ENCODE measurements around the gene SPOCK2.

The SPOCK2 gene

DNA sequence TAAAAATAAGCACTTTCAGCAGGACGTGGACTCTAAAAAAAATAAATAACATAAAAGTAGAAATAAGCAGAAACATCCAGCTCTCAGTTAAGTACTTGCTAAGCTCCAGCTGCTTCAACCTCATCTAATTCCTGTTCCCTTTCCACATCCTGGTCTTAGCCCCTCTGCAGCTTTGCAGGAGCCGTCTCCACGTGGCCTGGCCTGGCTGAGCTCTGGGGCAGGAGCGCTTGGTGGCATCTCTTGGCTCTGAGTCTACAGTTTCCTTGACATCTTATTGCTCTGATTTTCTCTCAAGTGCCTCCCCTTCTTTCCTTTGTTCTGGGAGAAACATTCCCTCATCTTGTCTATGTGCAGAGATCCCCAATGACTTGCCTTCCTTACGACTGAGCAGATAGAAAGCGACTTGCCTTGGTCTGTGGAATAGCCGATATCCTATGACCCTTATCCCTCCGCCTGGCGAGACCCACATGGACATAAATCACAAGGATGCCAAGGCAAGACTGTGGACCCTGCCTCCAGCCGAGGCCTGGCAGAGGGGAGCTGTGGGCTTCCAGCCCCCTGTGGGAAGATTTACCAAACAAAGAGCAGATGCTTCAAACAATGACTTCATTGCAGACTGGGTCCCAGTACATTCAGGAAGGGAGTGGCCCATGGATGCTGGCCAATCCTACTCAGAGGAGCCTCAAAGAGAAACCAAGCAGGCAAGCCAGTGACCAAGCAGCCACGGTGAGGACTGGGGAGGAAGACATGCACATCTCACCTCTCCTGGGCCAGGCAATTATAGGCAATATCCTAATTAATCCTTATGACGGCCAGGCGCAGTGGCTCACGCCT, 61.9 kb downstream of the SPOCK2 start:
- no peak for DNase-seq

DNA sequence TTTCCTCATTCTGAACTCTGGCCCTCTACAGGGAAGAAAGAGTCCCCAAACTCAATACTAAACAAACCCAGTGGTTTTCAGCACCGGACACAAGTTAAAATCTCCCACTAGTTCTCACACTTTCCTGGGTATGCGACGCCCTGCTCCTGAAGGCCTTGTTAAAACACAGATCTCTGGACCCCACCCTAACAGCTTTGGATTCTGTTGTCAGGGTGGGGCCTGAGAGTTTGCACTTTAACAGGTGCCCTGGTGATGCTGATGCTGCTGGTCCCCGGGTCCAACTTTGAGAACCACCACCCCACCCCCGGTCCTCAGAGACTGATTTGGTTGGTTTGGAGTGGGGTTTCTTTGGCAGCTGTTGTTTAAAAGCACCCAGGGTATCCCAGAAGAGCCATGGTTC, 62.5 kb downstream of the SPOCK2 start:
- DNase-seq = no peak

DNA sequence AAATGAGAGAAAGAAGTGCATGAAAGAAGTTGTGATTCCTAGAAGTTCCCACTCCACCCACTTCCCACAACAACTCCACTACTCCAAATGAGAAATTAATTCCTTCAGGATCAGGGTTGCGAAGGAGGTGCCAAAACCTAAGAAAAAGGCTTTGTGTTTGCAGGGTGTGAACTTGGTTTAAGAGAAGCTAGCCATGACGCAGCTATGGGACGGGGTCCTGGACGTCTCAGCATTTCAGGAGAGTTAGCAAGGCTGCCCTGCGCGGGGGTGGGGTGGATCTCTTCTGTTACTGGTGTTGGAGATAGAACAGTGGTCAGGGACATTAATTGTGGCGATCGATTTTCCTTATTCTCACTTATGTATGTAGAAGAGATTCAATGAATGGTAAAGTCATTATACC, 63.0 kb downstream of the SPOCK2 start:
- DNase-seq = no peak

DNA sequence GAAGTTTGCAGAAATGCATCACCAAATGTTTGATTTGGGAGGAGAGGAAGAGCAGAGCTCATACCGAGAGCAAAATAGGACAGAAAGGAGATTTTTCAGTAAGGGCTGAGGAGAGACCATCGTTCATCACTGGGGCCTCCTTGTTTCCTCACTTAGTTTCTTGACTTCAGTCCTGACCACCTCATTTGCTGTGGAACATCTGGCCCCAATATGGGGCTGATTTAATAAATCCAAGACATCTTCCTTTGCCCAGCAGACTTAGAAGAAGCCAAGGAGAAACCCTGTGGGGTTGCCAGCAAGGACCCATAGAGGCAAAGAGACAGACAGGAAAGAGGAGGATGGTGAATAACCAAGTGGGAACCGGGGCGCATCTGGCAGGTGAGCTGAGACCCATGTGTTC, 63.8 kb downstream of the SPOCK2 start:
- no peak for DNase-seq

DNA sequence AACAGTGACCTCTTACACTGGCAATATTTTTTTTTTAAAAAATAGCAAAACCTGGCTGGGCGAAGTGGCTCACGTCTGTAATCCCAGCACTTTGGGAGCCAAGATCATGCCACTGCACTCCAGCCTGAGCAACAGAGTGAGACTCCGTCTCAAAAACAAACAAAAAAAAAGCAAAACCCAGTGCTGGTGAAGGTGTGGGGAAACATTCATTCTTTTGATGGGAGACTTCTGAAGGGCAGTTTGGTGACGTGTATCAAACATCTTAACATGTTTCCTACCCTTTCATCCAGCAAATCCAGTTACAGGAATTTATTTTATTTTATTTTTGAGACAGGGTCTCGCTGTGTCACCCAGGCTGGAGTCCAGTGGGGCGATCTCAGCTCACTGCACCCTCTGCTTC, 66.1 kb downstream of the SPOCK2 start:
- DNase-seq = no peak

DNA sequence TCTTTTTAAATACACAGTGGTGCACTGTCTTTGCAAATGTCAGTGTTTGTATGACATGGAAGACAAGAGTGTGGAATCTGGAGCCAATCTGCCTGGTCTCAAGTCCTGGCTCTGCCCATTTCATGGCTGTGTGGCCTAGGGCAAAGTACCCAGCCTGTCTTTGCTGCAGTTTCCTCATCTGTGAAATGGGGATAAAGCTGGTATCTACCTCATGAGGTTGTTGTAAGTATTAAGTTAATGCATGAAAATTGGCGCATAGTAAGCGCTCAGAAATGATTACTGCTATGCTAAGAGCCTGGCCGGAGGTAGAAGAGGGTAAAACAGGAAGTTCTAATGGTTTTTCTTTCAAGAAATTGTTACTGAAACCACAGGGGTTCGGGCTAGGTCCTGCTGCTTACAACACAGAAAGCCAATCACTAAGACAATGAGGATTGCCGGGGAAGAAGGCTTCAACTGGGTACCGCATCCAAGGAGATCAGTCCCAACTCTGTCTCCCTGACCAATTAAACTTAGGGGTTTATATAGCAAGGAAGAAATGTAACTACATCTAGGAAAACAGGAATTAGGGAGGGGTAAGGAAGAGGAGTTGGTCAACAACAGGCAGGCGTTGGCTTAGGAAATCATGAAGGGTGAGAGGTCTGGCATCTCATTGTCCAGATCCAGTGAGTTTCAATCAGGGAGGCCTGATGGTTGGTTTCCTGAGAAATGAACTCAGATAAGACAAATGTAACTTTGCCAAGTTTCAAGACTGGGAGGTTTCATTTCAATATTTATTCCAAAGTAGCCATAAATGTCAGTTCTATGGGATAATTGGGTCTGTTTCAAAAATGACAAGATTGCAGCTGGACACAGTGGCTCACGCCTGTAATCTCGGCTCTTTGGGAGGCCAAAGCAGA, 67.2 kb downstream of the SPOCK2 start:
- DNase-seq = no peak

DNA sequence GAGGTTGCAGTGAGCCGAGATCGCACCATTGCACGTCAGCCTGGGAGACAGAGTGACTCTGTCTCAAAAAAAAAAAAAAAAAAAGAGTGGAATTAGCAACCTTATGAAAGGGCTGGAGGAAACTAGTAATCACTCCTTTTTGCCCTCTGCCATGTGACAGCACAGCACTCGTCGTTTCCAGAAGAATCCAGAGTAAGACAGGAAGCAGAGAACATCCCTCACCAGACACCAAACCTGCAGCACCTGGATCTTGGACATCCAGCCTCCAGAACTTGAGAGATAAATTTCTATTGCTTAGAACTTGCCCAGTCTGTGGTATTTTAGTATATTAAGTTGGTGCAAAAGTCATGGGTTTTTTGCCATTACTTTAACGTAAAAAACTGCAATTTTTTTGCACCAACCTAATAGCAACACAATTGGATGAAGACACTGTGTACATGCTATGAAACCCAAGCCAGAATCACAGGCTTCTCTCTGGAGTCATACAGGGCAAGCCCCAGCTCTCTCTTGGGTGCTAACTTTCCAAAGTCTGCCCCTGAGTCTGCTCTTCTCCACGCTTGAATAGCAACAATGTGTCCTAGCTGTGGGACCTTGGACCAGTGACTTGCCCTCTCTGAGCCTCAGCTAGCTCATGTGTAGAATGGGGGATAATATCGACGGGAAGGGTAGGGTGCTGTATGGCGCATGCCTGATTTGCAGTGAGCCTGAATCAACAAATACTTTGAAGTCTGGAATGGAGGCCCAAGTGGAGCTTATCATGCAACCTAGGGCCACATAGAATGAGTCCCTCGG, 69.1 kb downstream of the SPOCK2 start:
- DNase-seq = no peak

DNA sequence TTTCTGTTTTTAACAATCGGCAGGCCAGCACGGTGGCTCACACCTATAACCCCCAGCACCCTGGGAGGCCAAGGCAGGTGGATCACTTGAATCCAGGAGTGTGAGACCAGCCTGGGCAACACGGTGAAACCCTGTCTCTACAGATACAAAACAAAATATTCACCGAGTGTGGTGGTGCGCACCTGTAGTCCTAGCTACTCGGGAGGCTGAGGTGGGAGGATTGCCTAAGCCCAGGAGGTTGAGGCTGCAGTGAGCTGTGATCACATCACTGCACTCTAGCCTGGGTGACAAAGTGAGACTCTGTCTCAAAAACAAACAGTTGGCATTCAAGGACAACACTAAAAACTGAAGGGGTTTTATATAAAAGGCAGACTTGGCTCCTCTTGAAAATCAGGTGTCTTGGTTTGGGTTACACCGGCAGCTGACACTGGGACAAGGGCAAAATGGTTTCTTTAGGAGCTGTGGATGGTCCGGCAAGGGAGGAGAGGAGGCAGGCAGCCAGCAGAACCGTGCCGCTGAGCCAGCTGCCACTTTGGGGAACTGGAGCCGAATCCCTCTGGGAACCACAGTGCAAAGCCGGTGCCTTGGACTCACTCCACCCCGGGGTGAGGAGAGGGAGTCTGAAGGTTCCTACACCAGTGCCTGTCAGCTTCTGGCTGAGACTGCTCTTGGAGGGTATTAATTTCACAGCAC, 71.6 kb downstream of the SPOCK2 start:
- DNase-seq = no peak

DNA sequence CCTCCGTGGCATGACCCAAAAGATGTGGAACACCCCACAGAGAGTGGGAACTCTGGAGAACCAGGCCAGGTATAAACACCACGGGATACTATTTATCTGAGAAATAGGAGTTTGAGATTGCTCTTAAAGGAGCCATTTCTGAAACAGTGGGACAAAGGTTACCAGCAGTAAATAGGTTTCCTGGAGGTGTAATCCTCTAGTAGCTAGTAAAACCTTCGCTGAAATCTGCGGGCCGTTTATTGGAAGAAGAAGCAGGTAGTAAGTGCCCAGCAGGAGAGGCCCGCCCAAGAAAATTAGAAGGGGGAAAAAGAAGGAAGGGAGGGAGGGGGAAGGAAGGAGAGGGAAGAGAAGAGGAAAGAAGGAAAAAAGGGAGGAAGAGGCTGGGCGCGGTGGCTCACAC, 72.5 kb downstream of the SPOCK2 start:
- DNase-seq = no peak

DNA sequence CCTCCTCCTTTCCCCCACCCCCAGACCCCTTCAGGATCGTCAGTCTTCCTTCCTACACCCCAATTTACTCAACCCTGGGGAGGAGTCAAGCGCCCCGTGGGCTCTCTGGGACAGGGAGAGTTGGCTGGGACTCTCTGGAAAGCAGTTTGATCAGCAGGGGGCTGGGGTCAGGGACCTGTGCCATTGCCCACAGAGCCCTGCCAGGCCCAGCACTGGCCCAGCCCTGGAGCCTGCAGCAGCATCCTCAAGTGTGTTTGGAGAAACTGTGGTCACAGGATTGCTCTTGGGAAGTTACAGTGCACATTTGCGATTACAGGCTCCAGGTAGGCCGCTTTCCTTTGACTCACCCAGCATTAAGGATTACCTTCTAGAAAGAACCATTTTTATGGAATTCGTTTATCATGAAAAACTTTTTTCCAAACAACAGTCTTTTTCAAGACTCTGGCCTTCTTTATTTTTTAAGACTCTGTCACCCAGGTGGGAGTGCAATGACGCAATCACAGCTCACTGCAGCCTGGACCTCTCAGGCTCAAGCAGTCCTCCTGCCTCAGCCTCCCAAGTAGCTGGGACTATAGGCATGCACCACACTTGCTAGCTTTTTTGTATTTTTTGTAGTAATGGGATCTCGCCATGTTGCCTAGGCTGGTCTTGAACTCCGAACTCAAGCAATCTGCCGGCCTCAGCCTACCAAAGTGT, 73.4 kb downstream of the SPOCK2 start:
- DNase-seq = no peak

DNA sequence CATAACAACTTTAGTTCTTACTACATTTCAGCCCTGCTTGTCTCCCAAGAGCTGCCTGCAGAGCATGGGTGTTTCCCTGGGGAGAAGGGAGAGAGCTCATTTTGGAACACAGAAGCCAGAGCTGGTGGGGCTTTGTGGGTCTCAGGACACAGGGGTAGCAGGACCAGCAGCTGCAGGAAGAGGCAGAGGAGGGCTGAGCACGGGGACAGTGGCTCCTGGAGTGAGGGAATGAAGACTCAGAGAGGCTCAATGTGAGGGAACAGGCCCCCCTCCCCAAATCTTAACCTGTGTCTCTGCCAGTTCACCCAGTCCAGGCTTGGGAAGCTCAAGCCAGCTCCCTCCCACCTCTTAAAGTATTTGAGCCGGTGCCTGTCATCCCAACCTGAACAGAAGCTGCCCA, 74.2 kb downstream of the SPOCK2 start:
- DNase-seq = no peak

DNA sequence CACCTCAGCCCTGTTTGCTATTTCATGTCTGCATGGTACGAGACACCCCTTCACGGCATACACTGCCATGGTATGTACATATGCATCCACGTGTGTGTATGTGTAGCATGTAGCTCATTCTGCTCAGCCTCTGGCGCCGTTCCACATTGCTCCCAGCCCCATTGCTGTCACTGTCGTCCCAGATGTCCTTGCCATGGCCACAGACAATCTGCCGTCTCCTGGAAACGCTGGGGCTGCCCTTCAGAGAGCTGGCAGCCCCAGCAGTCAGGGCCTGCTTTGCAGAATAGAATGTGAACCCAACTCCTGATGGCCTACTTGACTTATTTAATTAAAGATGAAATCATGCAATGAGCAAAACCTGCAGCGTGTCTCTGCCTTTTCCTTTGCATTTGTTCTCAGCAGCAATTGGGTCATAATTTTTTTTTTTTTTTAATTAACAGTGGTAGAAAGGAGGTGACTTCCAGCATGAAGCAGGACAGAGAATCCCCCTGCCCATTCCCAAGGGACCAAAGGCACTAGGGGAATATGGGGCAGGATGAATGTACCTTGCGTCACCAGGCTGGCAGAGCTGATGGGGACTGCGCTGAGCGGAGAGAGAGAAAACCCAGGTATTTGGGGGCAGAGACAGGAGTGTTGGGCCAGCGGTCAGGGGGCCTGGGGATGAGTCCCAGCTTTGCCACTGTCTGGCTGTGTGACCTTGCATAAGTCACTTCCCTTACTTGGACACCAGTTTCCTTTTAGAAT, 75.0 kb downstream of the SPOCK2 start:
- DNase-seq = no peak

DNA sequence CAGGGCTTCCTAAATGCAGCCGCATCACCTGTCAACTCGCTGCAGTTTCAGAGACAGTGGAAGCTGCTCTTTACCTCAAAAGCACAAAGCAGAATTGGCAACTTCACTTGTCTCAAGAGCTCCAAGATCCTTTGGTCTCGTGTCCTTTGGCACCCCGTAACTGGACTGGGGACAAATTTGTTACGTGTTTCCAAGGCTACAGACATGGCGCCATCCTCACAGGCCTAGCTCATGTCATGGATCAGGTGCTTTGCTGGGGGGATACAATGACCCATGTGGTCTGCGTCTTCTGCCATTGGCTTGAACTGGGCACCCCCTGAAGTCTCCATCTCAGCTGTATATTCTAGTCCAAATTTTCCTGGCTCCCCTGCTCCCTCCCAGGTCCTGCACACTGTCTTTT, 75.6 kb downstream of the SPOCK2 start:
- DNase-seq = no peak

DNA sequence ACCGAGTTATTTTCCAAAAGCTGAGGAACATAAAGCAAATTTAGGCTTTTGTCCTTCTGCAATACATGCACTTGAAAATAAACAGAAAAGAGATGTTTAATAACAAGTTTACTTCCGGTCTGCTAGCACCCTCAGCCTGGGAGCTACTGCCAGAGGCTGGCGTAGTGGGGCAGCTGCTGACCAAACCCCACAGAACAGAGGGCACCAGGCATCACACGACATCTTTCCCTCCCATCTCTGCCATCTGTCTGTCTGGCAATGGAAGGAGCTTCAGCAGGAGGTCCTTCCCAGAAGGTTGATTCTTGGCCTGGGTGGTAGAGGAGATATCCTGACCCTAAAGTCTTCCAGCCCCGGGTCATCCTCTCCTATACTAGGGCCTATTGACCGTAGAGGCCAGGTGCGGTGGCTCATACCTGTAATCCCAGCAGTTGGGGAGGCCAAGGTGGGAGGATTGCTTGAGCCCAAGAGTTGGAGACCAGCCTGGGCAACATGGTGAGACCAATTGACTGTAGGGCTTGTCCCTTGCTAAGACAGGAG, 76.3 kb downstream of the SPOCK2 start:
- no peak for DNase-seq

DNA sequence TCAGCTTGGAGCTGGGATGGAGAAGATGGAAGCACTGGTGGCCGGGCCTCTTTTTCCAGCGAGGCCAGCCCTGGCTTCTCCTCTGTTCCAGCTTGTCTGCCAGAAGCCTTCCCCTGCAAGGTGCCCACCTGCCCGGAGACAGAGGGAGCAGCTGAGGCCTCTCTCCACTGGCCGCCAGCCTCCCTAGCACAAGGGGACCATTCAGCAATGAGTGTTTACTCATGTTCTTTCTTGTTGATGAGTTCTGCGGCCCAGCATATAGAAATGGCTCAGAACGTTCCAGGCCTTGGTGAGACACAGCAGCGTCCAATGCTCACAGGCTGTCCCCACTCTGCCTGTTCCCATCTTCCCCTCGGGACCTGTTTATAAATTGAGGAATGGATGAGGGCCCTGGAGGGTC, 76.9 kb downstream of the SPOCK2 start:
- no peak for DNase-seq

DNA sequence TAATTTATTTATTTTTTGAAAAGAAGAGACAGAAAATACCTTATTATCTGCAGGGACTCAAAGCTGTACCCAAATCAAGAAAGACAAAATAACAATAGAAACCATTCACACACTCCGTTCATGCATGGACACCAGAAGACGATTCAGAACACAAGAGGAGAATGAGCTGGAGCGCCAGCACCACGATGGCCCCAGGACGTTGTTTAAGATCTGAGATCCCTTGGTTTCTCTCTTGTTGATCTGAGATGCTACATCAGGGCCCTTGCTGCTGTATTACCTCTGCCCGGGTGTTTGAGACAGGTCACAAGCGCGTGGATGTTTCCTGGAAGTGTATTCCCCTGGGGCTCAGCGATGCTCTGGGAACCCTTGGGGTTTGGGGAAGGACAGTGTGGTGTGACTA, 77.3 kb downstream of the SPOCK2 start:
- DNase-seq = no peak

DNA sequence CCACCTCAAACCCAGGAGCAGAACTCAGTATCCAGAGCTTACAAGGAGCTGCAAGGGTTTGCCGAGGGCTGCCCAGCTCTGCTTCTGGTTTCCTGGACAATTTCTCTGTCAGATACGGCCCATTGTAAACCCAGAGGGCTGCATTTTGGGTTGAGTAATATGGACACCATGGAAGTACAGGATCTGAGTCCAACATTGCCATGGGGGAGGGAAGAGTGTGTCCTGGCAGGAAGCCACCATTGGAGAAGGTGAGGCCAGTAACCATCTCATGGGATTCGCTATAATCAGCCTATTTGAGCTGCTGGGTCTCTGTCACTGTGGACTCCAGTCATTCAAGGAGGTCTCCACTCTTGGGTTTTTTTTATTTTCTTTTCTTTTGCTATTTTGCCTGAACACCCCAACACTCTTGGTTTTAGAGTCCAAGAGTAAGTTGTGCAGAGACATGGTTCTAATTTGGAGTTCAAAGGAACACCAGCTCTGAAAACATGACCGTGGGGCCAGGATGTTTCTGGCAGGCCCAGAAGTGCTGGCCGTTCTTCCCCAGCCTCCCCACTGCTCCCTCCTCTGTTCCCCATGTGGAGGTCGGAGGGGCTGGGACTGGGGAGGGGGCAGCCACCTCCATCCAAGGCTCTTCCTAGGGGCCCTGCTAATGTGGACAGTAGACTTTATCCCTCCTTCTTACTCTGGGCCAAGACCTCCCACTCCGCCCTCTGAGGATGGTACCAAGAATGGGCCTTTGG, 77.9 kb downstream of the SPOCK2 start:
- no peak for DNase-seq

DNA sequence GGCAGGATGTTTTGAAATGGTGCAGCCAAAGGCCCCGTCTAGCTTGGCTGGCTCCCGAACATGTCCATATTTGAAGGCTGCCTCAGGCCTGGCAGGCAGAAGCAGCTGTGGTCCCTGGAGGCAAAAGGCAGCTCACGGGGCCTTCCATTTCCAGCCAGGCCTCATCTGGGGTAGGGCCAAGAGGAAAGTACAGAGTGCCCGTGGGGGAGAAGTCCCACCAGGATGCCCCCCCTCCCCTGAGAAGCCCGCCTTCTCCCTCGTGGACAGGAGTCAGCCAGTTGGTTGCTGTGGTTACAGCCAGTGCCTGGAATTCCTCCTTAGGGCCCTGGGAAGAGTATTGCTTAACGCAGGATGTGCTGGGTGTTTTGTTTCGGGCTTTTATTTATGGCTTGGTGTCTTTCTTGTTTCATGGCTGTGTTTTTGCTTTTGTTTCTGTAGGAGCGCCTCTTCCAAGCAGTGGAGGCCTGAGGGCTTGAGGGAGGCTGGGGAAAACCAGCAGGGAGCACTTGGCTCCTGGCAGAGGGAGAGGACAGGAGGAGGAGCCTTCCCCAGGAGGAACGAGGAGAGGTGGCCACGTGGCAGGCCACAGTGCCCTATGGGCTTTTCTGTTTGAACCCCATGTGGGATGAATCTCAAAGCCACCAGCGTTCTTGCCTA, 78.8 kb downstream of the SPOCK2 start:
- no peak for DNase-seq

DNA sequence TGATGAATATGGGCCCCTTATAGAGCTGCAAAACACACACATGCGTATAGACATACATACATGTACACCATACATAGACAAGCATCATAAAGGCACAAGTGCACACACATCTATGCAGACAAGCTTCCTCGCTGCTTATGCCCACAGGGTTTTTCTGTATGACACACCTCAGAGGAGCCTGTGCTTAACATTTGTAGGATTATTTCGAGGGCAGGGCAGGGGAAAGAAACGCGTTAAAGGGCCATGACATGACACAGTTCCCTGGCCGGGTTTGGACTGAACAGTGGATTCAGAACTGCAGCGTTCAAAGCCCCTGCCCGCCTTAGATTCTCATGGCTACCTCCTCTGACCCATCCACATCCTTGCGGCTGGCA, 79.3 kb downstream of the SPOCK2 start:
- DNase-seq = no peak
